Activated CD8-positive, alpha-beta T cell treated with anti-CD3 and anti-CD28 coated beads for 36 hours (primary cell): Measurements from ENCODE around the gene OCEL1. TPM values are rescaled to one million over a fixed set of nuclear protein-coding genes. Genes with fewer than 3 reads are reported as not detected.
A peak's percentile ranks its signal among the peaks of the same experiment; 100 is the strongest.

Experiments used
- ATAC-seq: fragments of 200-7000 bp; cut with Tn5 transposase; one replicate; pipeline ENCODE4 v1.10.0; 2021; ENCODE audit warnings: mild to moderate bottlenecking, moderate library complexity
- CTCF ChIA-PET: fragments of 350-600 bp; sonication (Branson Sonifier 250); formaldehyde crosslinking; loops from one replicate; lab custom pipeline; 2021; ENCODE audit warnings: antibody characterized with exemption; lab: Charles Lee
- POLR2A ChIA-PET: fragments of 350-600 bp; sonication (Branson Sonifier 250); formaldehyde crosslinking; loops from one replicate; lab custom pipeline; 2021; ENCODE audit warnings: antibody characterized with exemption; lab: Charles Lee
- DNase-seq: peaks from one replicate; pipeline ENCODE4 v3.0.0-alpha.2; 2020
- H3K27ac Mint-ChIP-seq: one replicate; pipeline ENCODE4 v1.8.0; 2021; ENCODE audit warnings: mild to moderate bottlenecking, mixed read lengths
- H3K27me3 Mint-ChIP-seq: one replicate; pipeline ENCODE4 v1.8.0; 2021; ENCODE audit warnings: mixed read lengths
- H3K36me3 Mint-ChIP-seq: one replicate; pipeline ENCODE4 v1.8.0; 2021; ENCODE audit warnings: low read depth, mixed read lengths
- H3K4me1 Mint-ChIP-seq: one replicate; pipeline ENCODE4 v1.8.0; 2021; ENCODE audit warnings: low read depth, mixed read lengths
- H3K4me3 Mint-ChIP-seq: one replicate; pipeline ENCODE4 v1.8.0; 2021; ENCODE audit warnings: mild to moderate bottlenecking, moderate library complexity, mixed read lengths
- H3K9me3 Mint-ChIP-seq: one replicate; pipeline ENCODE4 v1.8.0; 2021; ENCODE audit warnings: mixed read lengths
- CTCF ChIP-seq: fragments of 200-600 bp; IDR thresholded peaks from one replicate; pipeline ENCODE4 v1.8.0; 2022; ENCODE audit warnings: antibody characterized with exemption, mild to moderate bottlenecking
- intact Hi-C: fragments of 100-400 bp; cut with micrococcal nuclease; formaldehyde crosslinking; loops from one replicate; pipeline ENCODE4 v1.10.0; 2022
- total RNA-seq, 2 experiments: library from RNA; stranded (reverse); gene quantifications; one replicate each; pipeline ENCODE4 v1.2.3, GENCODE V29; 2021

Gene OCEL1
- total RNA-seq, 2 experiments from 2014 or later, result 20.1 TPM

GRCh38 chr19:17242431-17243208 is 16.6 kb downstream of the OCEL1 start:
- ChIA-PET CTCF (interaction anchor here (0.9 to 2.5 kb wide), 4 partner anchors 7 to 144 kb away, joined by 3 to 11 read pairs (median 6); no protein-coding TSS in a partner anchor), POLR2A (interaction anchor here (0.6 to 1.4 kb wide), 3 partner anchors 11 to 64 kb away, joined by 3 to 4 read pairs (median 3); no protein-coding TSS in a partner anchor)
- DNase-seq (no peak), ATAC-seq (no peak)
- no peaks in the 10 kb centered on the region for H3K36me3 Mint-ChIP-seq
- H3K27ac Mint-ChIP-seq, result no peak overlapping the region
- no peaks in the 10 kb centered on the region for H3K9me3 Mint-ChIP-seq
- intact Hi-C loops, result no loop called here
- TF ChIP-seq CTCF, result no peak
- no peak overlapping the region for H3K4me3 Mint-ChIP-seq
- peaks cover 5% of the 10 kb centered on the region for H3K27me3 Mint-ChIP-seq
- peaks cover 9% of the 10 kb centered on the region for H3K4me1 Mint-ChIP-seq

- intact Hi-C loops, result no loop called here
- Mint-ChIP-seq H3K9me3 (no peaks in the 10 kb centered on the region), H3K27me3 (peaks cover 7% of the 10 kb centered on the region), H3K4me3 (no peak overlapping the region), H3K27ac (no peak overlapping the region), H3K4me1 (peaks cover 9% of the 10 kb centered on the region), H3K36me3 (no peaks in the 10 kb centered on the region)
- ATAC-seq (no peak), DNase-seq (no peak)
- TF ChIP-seq CTCF, result no peak
- ChIA-PET CTCF (interaction anchor here (0.9 to 2.5 kb wide), 4 partner anchors 8 to 143 kb away, joined by 3 to 11 read pairs (median 6); no protein-coding TSS in a partner anchor), POLR2A (interaction anchor here (1.1 to 1.4 kb wide), 3 partner anchors 15 to 63 kb away, joined by 3 to 5 read pairs (median 4); no protein-coding TSS in a partner anchor)
Observed at GRCh38 chr19:17243211-17243829, 17.3 kb downstream of the OCEL1 start.

GRCh38 chr19:17243830-17244617 is 18.0 kb downstream of the OCEL1 start:
- no peak for TF ChIP-seq CTCF
- POLR2A ChIA-PET, result interaction anchor here (1.1 to 1.6 kb wide), 4 partner anchors 8 to 62 kb away, joined by 3 to 5 read pairs (median 4); no protein-coding TSS in a partner anchor

GRCh38 chr19:17244618-17245534 is 18.9 kb downstream of the OCEL1 start:
- Mint-ChIP-seq H3K36me3 (no peaks in the 10 kb centered on the region), H3K4me1 (peaks cover 9% of the 10 kb centered on the region), H3K9me3 (no peaks in the 10 kb centered on the region), H3K27ac (no peak overlapping the region), H3K27me3 (peaks cover 7% of the 10 kb centered on the region), H3K4me3 (peak overlapping the region; percentile 52)
- CTCF ChIA-PET, result interaction anchor here (2.0 kb wide), 1 partner anchor 9 kb away, joined by 9 read pairs; no protein-coding TSS in a partner anchor
- no peak for TF ChIP-seq CTCF
- no peak for ATAC-seq
- no peak for DNase-seq
- intact Hi-C loops, result no loop called here
- POLR2A ChIA-PET, result interaction anchor here (1.6 kb wide), 1 partner anchor 9 kb away, joined by 5 read pairs; no protein-coding TSS in a partner anchor

More at GRCh38 chr19:17243830-17244617, 18.0 kb downstream of the OCEL1 start:
- no peak overlapping the region for H3K27ac Mint-ChIP-seq
- no peaks in the 10 kb centered on the region for H3K36me3 Mint-ChIP-seq
- peaks cover 9% of the 10 kb centered on the region for H3K4me1 Mint-ChIP-seq
- peak overlapping the region; percentile 52 for H3K4me3 Mint-ChIP-seq
- intact Hi-C loops, result no loop called here
- DNase-seq, result no peak
- CTCF ChIA-PET, result interaction anchor here (2.0 to 2.5 kb wide), 2 partner anchors 8 to 16 kb away, joined by 9 to 11 read pairs; no protein-coding TSS in a partner anchor
- peaks cover 7% of the 10 kb centered on the region for H3K27me3 Mint-ChIP-seq
- ATAC-seq, result no peak
- H3K9me3 Mint-ChIP-seq, result no peaks in the 10 kb centered on the region
